ENCODE data around the gene DNAJA1.

The DNAJA1 gene

DNA sequence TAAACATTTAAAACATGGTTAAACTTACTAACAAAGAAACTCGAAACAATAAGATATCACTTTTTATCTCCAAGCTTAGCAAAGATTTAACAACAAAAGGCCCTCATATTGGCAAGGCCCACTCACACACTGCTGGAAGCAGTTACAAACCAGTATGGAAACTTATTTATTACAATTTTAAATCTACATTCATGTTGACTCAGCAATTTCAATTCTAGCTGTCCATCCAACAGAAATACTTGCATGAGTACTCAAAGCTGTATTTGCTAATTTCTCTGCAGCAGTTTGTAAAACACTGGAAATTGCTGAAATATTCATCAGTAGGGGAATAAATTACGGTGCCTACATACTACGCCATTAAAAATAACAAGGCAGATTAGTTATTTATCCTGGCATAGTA lies 2.8 kb upstream of the DNAJA1 start:
- no peak overlapping the region for H3K4me3 ChIP-seq (ENCODE audit: insufficient read length, low read depth)
- H3K36me3 ChIP-seq (ENCODE audit: insufficient read depth, insufficient read length, low read length), result peaks cover 66% of the 10 kb centered on the region
- TF ChIP-seq ZNF274 (IDR thresholded peaks at IDR 0.05; ENCODE audit: low read depth, low read length), result no peak
- no peak for TF ChIP-seq SUZ12 (IDR thresholded peaks at IDR 0.05; ENCODE audit: extremely low read depth, insufficient read depth, insufficient read length)
- TF ChIP-seq YY1 (IDR thresholded peaks at IDR 0.05; ENCODE audit: insufficient read depth, insufficient read length), result no peak
- DNase-seq (ENCODE audit: low read depth, low spot score), result no peak
- no peak overlapping the region for H3K9ac ChIP-seq (ENCODE audit: insufficient read length, low read depth)
- H3K9me3 ChIP-seq (ENCODE audit: insufficient read depth, low read length), result no peaks in the 10 kb centered on the region
- no peaks in the 10 kb centered on the region for H3K4me1 ChIP-seq (ENCODE audit: insufficient read depth, insufficient read length)
- no peaks in the 10 kb centered on the region for H3K27me3 ChIP-seq (ENCODE audit: insufficient read depth, insufficient read length)

DNA sequence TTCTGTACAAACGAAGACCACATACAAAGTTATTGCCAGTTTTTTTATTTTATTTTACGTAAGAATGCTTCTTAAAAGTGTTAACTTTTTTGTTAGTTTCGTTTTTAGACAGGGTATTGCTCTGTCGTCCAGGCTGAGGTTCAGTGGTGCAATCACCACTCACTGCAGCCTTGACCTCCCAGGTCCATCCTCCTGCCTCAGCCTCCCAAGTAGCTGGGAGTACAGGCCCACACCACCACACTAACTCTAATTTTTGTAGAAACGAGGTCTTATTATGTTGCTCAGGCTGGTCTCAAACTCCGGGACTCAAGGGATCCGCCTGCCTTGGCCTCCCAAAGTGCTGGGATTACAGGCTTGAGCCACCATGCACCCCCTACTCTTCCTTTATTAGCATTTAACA lies 2.3 kb upstream of the DNAJA1 start:
- H3K36me3 ChIP-seq (ENCODE audit: insufficient read depth, insufficient read length, low read length), result peaks cover 67% of the 10 kb centered on the region
- peak overlapping the region; percentile 10 for H3K4me3 ChIP-seq (ENCODE audit: insufficient read length, low read depth)
- no peaks in the 10 kb centered on the region for H3K4me1 ChIP-seq (ENCODE audit: insufficient read depth, insufficient read length)
- no peak for DNase-seq (ENCODE audit: low read depth, low spot score)
- no peak overlapping the region for H3K9ac ChIP-seq (ENCODE audit: insufficient read length, low read depth)
- no peaks in the 10 kb centered on the region for H3K27me3 ChIP-seq (ENCODE audit: insufficient read depth, insufficient read length)
- H3K9me3 ChIP-seq (ENCODE audit: insufficient read depth, low read length), result no peaks in the 10 kb centered on the region
- TF ChIP-seq SUZ12 (IDR thresholded peaks at IDR 0.05; ENCODE audit: extremely low read depth, insufficient read depth, insufficient read length), result no peak
- TF ChIP-seq ZNF274 (IDR thresholded peaks at IDR 0.05; ENCODE audit: low read depth, low read length), result no peak
- no peak for TF ChIP-seq YY1 (IDR thresholded peaks at IDR 0.05; ENCODE audit: insufficient read depth, insufficient read length)

DNA sequence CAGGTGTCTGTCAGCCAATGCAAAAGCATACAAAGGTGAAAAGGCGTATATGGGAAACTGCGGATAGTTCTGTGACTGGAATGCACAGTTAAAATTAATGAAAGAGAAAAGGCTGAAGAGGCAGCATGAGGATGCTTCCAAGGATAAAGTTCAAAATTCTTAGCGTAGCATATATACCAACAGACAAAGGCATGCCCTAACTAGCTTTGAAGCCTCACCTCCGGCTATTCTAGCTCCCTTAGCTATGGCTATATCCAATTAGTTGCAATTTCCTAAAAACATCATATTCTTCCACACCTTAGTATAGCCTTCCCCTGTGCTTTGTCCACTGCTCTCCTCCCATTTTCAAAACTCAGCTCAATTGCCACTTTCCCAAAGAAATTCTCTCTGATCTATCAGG lies 1.4 kb upstream of the DNAJA1 start:
- no peak for DNase-seq (ENCODE audit: low read depth, low spot score)
- Histone ChIP-seq H3K36me3 (ENCODE audit: insufficient read depth, insufficient read length, low read length) (peaks cover 76% of the 10 kb centered on the region), H3K9ac (ENCODE audit: insufficient read length, low read depth) (peak overlapping the region; percentile 100), H3K4me3 (ENCODE audit: insufficient read length, low read depth) (peak overlapping the region; percentile 100), H3K9me3 (ENCODE audit: insufficient read depth, low read length) (no peaks in the 10 kb centered on the region), H3K27me3 (ENCODE audit: insufficient read depth, insufficient read length) (no peaks in the 10 kb centered on the region), H3K4me1 (ENCODE audit: insufficient read depth, insufficient read length) (no peaks in the 10 kb centered on the region)
- TF ChIP-seq YY1 (IDR thresholded peaks at IDR 0.05; ENCODE audit: insufficient read depth, insufficient read length), result no peak
- no peak for TF ChIP-seq SUZ12 (IDR thresholded peaks at IDR 0.05; ENCODE audit: extremely low read depth, insufficient read depth, insufficient read length)
- TF ChIP-seq ZNF274 (IDR thresholded peaks at IDR 0.05; ENCODE audit: low read depth, low read length), result no peak

DNA sequence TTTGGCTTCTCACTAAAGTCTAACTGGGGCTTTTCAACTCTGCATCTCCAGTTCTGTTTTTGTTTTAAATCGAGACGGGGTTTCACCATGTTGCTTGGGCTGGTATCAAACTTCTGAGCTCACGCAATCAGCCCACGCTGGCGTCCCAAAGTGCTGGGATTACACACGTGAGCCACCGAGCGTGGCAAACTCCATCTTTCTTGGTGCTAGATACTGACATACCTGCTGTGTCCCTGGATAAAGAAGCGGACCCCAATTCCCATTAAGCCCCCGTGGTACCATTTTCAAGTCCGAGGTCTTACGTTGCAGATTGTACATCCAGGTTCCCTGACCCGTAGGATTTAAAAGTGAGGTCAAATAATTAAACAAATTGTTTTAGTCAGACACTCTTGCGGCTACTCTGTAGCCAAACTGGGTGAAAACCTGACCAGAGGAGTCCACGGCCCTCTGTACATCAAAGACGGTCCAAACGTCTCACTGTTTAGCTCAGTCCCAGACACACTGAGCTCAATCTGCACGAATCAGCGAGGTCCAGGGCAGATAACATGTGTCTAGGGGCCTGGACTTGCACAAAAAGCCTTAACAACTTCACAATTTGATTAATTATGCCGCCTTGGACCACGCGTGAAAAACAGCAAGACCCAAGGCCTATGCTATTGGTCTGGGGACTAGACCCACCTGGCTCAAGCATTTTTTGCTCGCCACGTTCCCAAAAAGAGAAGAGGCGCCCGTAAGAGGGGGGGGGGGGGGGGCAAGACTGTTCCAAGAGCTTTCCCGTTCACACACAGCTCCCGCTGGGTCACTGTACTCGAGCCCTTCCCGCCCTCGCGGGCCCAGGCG lies 727 bp upstream of the DNAJA1 start:
- H3K4me1 ChIP-seq (ENCODE audit: insufficient read depth, insufficient read length), result no peaks in the 10 kb centered on the region
- H3K36me3 ChIP-seq (ENCODE audit: insufficient read depth, insufficient read length, low read length), result peaks cover 82% of the 10 kb centered on the region
- H3K9ac ChIP-seq (ENCODE audit: insufficient read length, low read depth), result peak overlapping the region; percentile 100
- peak overlapping the region; percentile 100 for H3K4me3 ChIP-seq (ENCODE audit: insufficient read length, low read depth)
- H3K27me3 ChIP-seq (ENCODE audit: insufficient read depth, insufficient read length), result no peaks in the 10 kb centered on the region
- no peak for TF ChIP-seq YY1 (IDR thresholded peaks at IDR 0.05; ENCODE audit: insufficient read depth, insufficient read length)
- TF ChIP-seq SUZ12 (IDR thresholded peaks at IDR 0.05; ENCODE audit: extremely low read depth, insufficient read depth, insufficient read length), result no peak
- no peak for TF ChIP-seq ZNF274 (IDR thresholded peaks at IDR 0.05; ENCODE audit: low read depth, low read length)
- DNase-seq (ENCODE audit: low read depth, low spot score), result no peak
- H3K9me3 ChIP-seq (ENCODE audit: insufficient read depth, low read length), result no peaks in the 10 kb centered on the region

DNA sequence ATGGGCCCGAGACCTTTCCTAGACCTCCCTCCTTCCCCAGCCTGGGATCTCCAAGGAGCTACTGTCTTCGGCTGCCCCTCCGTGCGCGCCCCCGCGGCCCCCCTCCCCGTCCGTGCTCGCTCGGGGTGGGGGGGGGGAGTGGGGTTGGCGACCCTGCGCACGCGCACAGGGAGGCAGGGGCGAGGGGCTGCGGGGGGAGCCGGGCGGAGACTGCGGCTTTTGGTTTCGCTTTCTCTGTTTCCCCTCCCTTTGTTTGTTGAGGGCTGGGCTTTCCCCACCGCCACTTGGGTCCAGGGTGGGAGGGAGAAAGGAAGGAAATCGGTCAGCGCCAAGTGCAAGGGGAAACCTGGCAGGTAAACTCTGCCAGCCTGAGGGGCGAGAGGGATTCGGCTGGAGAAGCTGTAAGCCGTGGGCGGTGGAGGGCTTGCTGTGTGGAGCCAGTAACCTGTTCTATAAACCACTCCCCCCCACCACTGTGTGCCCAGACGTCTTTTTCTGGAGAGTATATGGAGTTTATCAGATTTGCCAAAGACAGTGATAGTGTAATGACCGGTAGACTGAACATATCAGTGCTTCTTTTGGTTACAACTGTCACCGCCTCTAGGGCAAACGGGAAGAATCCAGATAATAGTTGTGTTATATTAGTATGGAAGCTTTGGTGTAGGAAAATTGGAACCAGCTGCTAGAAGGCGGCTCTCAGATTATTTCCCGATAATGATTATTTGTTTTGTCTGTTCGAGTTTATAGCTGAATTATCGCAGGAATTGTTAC lies 684 bp downstream of the DNAJA1 start:
- Histone ChIP-seq H3K27me3 (ENCODE audit: insufficient read depth, insufficient read length) (no peaks in the 10 kb centered on the region), H3K4me1 (ENCODE audit: insufficient read depth, insufficient read length) (no peaks in the 10 kb centered on the region), H3K9me3 (ENCODE audit: insufficient read depth, low read length) (no peaks in the 10 kb centered on the region), H3K36me3 (ENCODE audit: insufficient read depth, insufficient read length, low read length) (peaks cover 82% of the 10 kb centered on the region), H3K9ac (ENCODE audit: insufficient read length, low read depth) (peak overlapping the region; percentile 100), H3K4me3 (ENCODE audit: insufficient read length, low read depth) (peak overlapping the region; percentile 100)
- no peak for DNase-seq (ENCODE audit: low read depth, low spot score)
- TF ChIP-seq SUZ12 (IDR thresholded peaks at IDR 0.05; ENCODE audit: extremely low read depth, insufficient read depth, insufficient read length) (no peak), ZNF274 (IDR thresholded peaks at IDR 0.05; ENCODE audit: low read depth, low read length) (no peak), YY1 (IDR thresholded peaks at IDR 0.05; ENCODE audit: insufficient read depth, insufficient read length) (no peak)

DNA sequence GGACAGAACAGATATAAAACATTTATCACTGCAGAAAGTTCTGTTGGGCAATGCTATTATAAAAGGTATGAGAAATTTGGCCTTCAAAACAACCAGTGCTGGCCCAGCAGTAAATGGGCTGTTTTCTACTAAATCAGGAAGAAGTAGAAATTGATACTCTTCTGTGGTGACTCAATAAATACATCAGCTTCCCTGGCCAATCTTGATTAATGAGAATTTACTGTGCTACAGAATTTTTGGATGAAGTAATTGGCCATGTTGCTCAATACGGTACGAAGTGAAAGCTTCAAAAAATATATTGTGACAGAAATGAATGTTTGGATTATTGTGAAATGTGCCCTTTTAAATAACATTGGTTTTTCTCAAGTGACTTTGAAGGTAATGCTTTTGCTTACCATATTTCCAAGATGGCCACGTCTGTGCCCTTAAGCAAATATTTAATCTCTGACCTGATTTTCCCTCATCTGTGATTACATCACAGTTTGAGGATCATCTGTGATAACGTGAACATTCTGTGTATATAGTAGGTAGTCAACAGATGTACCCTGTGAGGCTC lies 4.2 kb downstream of the DNAJA1 start:
- no peak overlapping the region for H3K4me3 ChIP-seq (ENCODE audit: insufficient read length, low read depth)
- H3K9ac ChIP-seq (ENCODE audit: insufficient read length, low read depth), result no peak overlapping the region
- no peak for DNase-seq (ENCODE audit: low read depth, low spot score)
- no peaks in the 10 kb centered on the region for H3K27me3 ChIP-seq (ENCODE audit: insufficient read depth, insufficient read length)
- peaks cover 88% of the 10 kb centered on the region for H3K36me3 ChIP-seq (ENCODE audit: insufficient read depth, insufficient read length, low read length)
- no peaks in the 10 kb centered on the region for H3K9me3 ChIP-seq (ENCODE audit: insufficient read depth, low read length)
- TF ChIP-seq YY1 (IDR thresholded peaks at IDR 0.05; ENCODE audit: insufficient read depth, insufficient read length), result no peak
- no peak for TF ChIP-seq SUZ12 (IDR thresholded peaks at IDR 0.05; ENCODE audit: extremely low read depth, insufficient read depth, insufficient read length)
- TF ChIP-seq ZNF274 (IDR thresholded peaks at IDR 0.05; ENCODE audit: low read depth, low read length), result no peak
- H3K4me1 ChIP-seq (ENCODE audit: insufficient read depth, insufficient read length), result no peaks in the 10 kb centered on the region

DNA sequence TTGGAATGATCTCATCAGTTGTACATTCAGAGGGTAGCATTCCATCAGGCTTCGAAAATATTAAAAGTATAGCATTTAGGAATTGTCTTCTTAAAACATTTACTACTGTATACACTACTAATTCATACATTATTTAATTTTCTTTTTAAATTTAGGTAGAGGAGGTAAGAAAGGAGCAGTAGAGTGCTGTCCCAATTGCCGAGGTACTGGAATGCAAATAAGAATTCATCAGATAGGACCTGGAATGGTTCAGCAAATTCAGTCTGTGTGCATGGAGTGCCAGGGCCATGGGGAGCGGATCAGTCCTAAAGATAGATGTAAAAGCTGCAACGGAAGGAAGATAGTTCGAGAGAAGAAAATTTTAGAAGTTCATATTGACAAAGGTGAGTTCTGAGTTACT lies 5.2 kb downstream of the DNAJA1 start:
- no peaks in the 10 kb centered on the region for H3K9me3 ChIP-seq (ENCODE audit: insufficient read depth, low read length)
- TF ChIP-seq YY1 (IDR thresholded peaks at IDR 0.05; ENCODE audit: insufficient read depth, insufficient read length), result no peak
- no peak for TF ChIP-seq SUZ12 (IDR thresholded peaks at IDR 0.05; ENCODE audit: extremely low read depth, insufficient read depth, insufficient read length)
- TF ChIP-seq ZNF274 (IDR thresholded peaks at IDR 0.05; ENCODE audit: low read depth, low read length), result no peak
- H3K36me3 ChIP-seq (ENCODE audit: insufficient read depth, insufficient read length, low read length), result peaks cover 97% of the 10 kb centered on the region
- H3K27me3 ChIP-seq (ENCODE audit: insufficient read depth, insufficient read length), result no peaks in the 10 kb centered on the region
- H3K4me1 ChIP-seq (ENCODE audit: insufficient read depth, insufficient read length), result no peaks in the 10 kb centered on the region
- no peak overlapping the region for H3K9ac ChIP-seq (ENCODE audit: insufficient read length, low read depth)
- no peak overlapping the region for H3K4me3 ChIP-seq (ENCODE audit: insufficient read length, low read depth)
- no peak for DNase-seq (ENCODE audit: low read depth, low spot score)
